ENCODE results near the gene GAS7. TPM values are rescaled to one million over a fixed set of nuclear protein-coding genes. Genes with fewer than 3 reads are reported as not detected.
"Not testable (repeated sequence)": the region's sequence is repeated elsewhere in the genome, so short reads cannot be mapped to it uniquely, and the experiment has no call there.

GAS7 gene
- total and polyA plus RNA-seq, 4 donors, result 9.0 to 112 (median 46.1) TPM

DNA sequence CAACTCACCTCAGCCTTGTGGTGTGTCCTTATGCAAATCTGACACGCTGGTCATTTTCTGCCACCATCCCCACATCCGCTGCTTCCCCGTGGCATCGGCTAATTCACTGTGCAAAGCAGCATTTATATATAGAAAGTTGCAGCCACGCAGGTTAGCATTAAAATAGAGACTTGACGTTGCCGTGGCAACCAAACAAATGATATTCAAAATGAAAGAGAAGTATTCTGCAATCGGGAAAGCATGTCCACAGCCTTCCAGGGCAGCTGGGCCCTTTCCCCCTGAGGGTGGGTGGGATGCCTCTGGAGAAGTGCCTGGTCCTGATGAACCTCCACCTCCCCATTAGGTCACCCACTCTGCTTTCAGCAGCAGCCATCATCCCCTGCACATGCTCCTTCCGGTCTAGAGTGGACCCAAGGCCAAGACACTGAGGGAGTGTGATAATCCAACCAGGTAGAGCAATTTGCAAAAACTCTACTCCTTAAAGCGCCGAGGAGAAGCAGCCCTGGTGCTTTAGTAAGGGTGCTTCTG lies 138.7 kb downstream of the GAS7 start:
- H3K9me3 ChIP-seq (ENCODE audit: control insufficient read depth in 4 of 4, insufficient read depth in 3 of 4, low read length in 3 of 4), result peaks cover 0 to 8% (median 0%) of the 10 kb centered on the region in 4 donors

DNA sequence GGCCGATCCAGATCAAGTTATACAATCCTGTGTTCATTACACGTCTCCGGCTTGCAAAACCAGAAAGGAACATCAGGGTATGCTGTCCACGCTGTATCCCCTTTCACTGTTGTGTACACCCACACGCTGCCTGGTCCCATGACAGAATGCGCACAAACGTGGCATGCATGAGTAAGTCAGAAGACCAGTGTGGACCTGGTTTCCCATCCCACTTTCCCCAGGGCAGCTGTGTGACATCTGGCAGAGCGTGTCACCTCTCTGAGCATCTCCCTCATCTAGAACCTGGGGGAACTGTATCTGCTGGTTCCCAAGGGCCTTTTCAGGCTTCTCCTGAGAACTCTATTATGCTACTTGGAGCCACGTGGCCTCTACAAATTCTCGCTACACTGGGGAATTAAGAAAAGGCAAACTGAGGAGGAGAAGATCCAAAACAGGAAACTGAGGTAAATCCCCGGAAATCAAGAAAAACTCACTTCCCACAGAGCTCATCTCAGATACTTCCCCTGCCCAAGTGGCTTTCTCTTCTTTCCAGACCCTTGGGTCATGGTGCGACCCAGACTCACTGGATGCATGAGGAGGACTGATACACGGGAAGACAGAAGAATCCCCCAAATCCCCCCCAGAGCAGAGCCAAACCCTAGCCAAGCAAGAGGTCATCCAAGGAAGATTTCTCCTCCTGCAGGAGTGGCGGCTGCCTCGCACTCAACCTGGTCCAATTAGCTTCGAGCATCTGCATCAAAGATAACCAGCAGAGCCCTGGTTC lies 139.3 kb downstream of the GAS7 start:
- Histone ChIP-seq H3K36me3 (ENCODE audit: control insufficient read depth in 4 of 4, insufficient read depth in 4 of 4, low read length in 4 of 4) (peaks cover 0 to 2% (median 0%) of the 10 kb centered on the region in 4 donors), H3K27ac (ENCODE audit: low read depth in 1 of 2, low read length in 1 of 2) (no peak overlapping the region), H3K9me3 (ENCODE audit: control insufficient read depth in 4 of 4, insufficient read depth in 3 of 4, low read length in 3 of 4) (peaks cover 0 to 6% (median 0%) of the 10 kb centered on the region in 4 donors), H3K27me3 (ENCODE audit: control insufficient read depth in 3 of 3, insufficient read depth in 3 of 3, low read length in 2 of 3) (no peaks in the 10 kb centered on the region), H3K9ac (ENCODE audit: insufficient read depth in 1 of 2, low read length in 2 of 2) (no peak overlapping the region), H3K4me1 (ENCODE audit: control insufficient read depth in 5 of 5, insufficient read depth in 5 of 5, low read length in 5 of 5) (peaks cover 0 to 59% (median 35%) of the 10 kb centered on the region in 5 donors), H3K4me3 (no peak overlapping the region)
- WGBS, 2 donors, result 86 to 90% methylated on average over 16 of the region's 16 CpGs
- no peak for TF ChIP-seq CTCF (IDR thresholded peaks at IDR 0.05; ENCODE audit: control extremely low read depth, extremely low read depth)
- DNase-seq (no peak), ATAC-seq (ENCODE audit: insufficient read depth, low FRiP score) (no peak)

More for the DNA sequence above, 138.7 kb downstream of the GAS7 start:
- WGBS, 2 donors, result 61 to 71% methylated on average over 11 of the region's 11 CpGs
- Histone ChIP-seq H3K27ac (ENCODE audit: low read depth in 1 of 2, low read length in 1 of 2) (no peak overlapping the region), H3K36me3 (ENCODE audit: control insufficient read depth in 4 of 4, insufficient read depth in 4 of 4, low read length in 4 of 4) (peaks cover 0 to 2% (median 0%) of the 10 kb centered on the region in 4 donors), H3K4me1 (ENCODE audit: control insufficient read depth in 5 of 5, insufficient read depth in 5 of 5, low read length in 5 of 5) (peaks cover 0 to 57% (median 36%) of the 10 kb centered on the region in 5 donors), H3K27me3 (ENCODE audit: control insufficient read depth in 3 of 3, insufficient read depth in 3 of 3, low read length in 2 of 3) (no peaks in the 10 kb centered on the region), H3K9ac (ENCODE audit: insufficient read depth in 1 of 2, low read length in 2 of 2) (peak overlapping the region in 1 of 2 donors; percentile 32), H3K4me3 (no peak overlapping the region)
- ATAC-seq (ENCODE audit: insufficient read depth, low FRiP score) (no peak), DNase-seq (peak; percentile 70 to 82 (median 74))
- TF ChIP-seq CTCF (IDR thresholded peaks at IDR 0.05; ENCODE audit: control extremely low read depth, extremely low read depth), result no peak

DNA sequence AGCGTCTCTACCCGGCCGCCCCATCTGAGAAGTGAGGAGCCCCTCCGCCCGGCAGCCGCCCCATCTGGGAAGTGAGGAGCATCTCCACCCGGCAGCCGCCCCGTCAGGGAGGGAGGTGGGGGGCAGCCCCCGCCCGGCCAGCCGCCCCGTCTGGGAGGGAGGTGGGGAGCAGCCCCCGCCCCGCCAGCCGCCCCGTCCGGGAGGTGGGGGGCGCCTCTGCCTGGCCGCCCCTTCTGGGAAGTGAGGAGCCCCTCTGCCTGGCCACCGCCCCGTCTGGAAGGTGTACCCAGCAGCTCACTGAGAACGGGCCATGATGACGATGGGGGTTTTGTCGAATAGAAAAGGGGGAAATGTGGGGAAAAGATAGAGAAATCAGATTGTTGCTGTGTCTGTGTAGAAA lies 140.9 kb downstream of the GAS7 start:
- ATAC-seq (ENCODE audit: insufficient read depth, low FRiP score); H3K9ac ChIP-seq (ENCODE audit: insufficient read depth in 1 of 2, low read length in 2 of 2); DNase-seq; H3K36me3 ChIP-seq (ENCODE audit: control insufficient read depth in 4 of 4, insufficient read depth in 4 of 4, low read length in 4 of 4); H3K27ac ChIP-seq (ENCODE audit: low read depth in 1 of 2, low read length in 1 of 2); H3K4me3 ChIP-seq; H3K9me3 ChIP-seq (ENCODE audit: control insufficient read depth in 4 of 4, insufficient read depth in 3 of 4, low read length in 3 of 4); H3K27me3 ChIP-seq (ENCODE audit: control insufficient read depth in 3 of 3, insufficient read depth in 3 of 3, low read length in 2 of 3): not testable (repeated sequence)
- WGBS, 2 donors, result 94 to 95% methylated on average over 17 to 25 of the region's 25 CpGs
- H3K4me1 ChIP-seq (ENCODE audit: control insufficient read depth in 5 of 5, insufficient read depth in 5 of 5, low read length in 5 of 5), result peaks cover 0 to 45% (median 21%) of the 10 kb centered on the region in 5 donors

DNA sequence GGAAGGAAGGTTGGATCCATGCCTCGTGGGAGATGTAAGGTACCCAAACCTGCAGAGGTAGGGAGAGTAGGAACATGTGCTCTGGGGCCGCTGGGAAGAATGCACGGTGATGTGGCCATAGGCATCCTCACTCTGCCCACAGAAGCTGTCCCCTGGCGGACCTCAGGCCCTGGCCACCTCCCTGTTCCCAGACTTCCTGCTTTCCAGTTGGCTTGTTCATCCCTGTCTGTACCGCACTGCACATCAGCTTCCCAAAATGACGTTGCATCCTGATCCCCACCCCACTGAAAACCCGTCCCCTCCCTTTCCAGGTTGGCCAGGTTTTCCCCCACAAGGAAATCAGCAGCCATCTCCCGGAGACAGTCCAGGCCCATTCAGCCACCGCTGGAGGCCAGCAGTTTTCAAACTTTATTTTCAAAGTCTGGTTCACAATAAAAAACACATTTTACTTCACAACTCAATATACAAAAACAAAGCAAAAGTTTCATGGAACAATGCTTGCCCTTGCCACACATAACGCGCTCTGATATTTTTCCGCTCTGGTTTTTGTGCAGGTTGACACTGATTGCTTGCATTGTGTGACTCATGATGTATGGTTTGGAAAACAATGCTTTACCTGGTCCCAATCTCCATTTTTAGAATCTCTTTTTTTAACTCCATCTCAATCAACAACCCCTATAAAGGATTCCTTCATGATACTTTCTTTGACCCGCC lies 143.0 kb downstream of the GAS7 start:
- Histone ChIP-seq H3K27me3 (ENCODE audit: control insufficient read depth in 3 of 3, insufficient read depth in 3 of 3, low read length in 2 of 3) (no peaks in the 10 kb centered on the region), H3K27ac (ENCODE audit: low read depth in 1 of 2, low read length in 1 of 2) (no peak overlapping the region), H3K4me1 (ENCODE audit: control insufficient read depth in 5 of 5, insufficient read depth in 5 of 5, low read length in 5 of 5) (peaks cover 0 to 40% (median 5%) of the 10 kb centered on the region in 5 donors), H3K4me3 (no peak overlapping the region), H3K36me3 (ENCODE audit: control insufficient read depth in 4 of 4, insufficient read depth in 4 of 4, low read length in 4 of 4) (peaks cover 0 to 2% (median 0%) of the 10 kb centered on the region in 4 donors), H3K9ac (ENCODE audit: insufficient read depth in 1 of 2, low read length in 2 of 2) (no peak overlapping the region), H3K9me3 (ENCODE audit: control insufficient read depth in 4 of 4, insufficient read depth in 3 of 4, low read length in 3 of 4) (peaks cover 0 to 4% (median 0%) of the 10 kb centered on the region in 4 donors)
- DNase-seq, result no peak
- no peak for ATAC-seq (ENCODE audit: insufficient read depth, low FRiP score)
- 74 to 86% methylated on average over 13 of the region's 13 CpGs for WGBS, 2 donors
- TF ChIP-seq CTCF (IDR thresholded peaks at IDR 0.05; ENCODE audit: control extremely low read depth, extremely low read depth), result no peak
